ENCODE results near the gene NOTCH1. TPM values are rescaled to one million over a fixed set of nuclear protein-coding genes. Genes with fewer than 3 reads are reported as not detected.

Gene NOTCH1
- total and polyA plus RNA-seq, 12 donors: 7.3 to 27.0 (median 19.9) TPM

DNA sequence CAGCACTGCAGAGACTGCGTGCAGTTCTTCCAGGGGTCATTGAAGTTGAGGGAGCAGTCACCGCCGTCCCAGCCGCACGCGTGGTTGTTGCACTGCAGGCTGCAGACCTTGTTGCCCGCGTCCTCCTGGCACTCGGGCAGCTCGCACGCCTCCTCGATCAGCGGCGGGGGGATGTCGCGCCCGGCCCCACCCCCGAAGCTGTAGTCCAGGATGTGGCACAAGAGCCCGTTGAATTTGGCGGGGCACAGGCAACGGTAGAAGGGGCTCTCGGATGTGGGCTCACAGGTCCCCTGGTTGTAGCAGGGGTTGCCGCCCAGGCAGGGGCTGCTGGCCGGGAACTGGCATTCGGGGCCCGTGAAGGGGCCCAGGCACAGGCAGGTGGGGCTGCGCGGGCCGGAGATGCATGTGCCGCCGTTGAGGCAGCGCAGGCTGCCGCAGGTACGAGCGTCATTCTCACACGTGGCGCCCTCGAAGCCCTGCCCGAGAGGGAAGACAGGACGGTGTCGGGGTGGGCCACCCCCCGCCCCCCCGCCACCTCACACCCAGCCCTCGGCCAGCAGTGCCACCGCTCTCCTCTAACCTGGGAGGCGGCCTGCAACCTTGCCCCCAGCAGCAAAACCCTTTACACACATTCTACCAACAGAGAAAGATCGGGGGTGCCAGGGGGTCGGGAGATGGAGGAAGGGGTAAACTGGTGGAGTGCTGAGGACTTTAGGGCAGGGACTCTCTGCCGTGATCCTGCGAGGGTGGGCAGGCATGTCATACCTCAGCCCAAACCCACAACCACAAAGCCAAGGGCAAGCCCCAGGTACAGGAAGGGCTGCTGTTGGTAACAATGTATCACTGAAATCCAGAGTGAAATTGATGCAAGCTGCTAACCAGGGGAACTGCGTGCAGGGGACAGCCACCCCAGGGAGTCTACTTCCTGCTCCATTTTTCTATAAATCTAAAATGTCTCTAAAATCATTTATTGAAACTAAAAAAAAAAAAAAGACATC is 40.1 kb downstream of the NOTCH1 start:
- intact Hi-C loops (cut with DNase I): loop anchor here in 1 of 10 donors (5.0 kb wide), 1 partner anchor 37 kb away; no protein-coding TSS in a partner anchor

DNA sequence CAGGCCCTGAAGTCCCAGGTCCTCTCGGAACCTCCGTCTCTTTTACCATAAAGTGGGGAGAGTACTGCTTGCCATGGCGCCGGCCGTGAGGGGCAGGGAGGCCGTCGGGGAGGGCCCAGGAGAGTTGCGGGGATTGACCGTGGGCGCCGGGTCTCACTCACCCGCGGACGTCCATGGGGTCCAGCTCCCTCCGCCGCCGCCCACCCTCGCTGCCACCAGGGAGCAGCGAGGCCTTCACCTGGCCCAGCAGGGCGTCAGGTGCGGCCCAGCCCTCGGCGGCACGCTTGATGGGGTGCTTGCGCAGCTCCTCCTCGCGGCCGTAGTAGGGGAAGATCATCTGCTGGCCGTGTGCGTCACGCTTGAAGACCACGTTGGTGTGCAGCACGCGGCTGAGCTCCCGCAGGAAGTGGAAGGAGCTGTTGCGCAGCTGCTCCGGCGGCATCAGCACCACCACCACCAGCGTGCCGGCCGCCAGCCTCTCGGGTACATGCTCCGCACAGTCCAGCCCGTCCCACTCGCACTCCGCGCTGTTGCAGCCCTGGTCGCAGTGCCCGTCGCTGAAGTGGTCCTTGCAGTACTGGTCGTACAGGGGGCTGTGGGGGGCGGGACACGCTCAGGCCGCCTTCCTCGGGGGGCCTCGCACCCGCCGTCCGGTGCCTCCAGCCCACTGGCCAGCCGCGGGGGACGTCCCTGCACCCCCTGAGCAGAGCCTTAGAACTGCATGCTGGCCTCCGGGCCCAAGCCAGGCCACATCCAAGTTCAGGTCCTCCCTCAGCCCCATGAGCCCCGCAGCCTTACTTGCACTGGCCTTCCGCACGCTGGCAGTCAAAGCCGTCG is 41.1 kb downstream of the NOTCH1 start:
- TF ChIP-seq, protein P1, sequence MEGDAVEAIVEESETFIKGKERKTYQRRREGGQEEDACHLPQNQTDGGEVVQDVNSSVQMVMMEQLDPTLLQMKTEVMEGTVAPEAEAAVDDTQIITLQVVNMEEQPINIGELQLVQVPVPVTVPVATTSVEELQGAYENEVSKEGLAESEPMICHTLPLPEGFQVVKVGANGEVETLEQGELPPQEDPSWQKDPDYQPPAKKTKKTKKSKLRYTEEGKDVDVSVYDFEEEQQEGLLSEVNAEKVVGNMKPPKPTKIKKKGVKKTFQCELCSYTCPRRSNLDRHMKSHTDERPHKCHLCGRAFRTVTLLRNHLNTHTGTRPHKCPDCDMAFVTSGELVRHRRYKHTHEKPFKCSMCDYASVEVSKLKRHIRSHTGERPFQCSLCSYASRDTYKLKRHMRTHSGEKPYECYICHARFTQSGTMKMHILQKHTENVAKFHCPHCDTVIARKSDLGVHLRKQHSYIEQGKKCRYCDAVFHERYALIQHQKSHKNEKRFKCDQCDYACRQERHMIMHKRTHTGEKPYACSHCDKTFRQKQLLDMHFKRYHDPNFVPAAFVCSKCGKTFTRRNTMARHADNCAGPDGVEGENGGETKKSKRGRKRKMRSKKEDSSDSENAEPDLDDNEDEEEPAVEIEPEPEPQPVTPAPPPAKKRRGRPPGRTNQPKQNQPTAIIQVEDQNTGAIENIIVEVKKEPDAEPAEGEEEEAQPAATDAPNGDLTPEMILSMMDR (IDR thresholded peaks at IDR 0.05): no peak
- Histone ChIP-seq H3K4me1 (peaks cover 0 to 17% (median 5%) of the 10 kb centered on the region in 9 donors), H3K9me3 (no peaks in the 10 kb centered on the region), H3K36me3 (peaks cover 20 to 100% (median 93%) of the 10 kb centered on the region in 9 donors), H3K27ac (peak overlapping the region in 1 of 10 donors; percentile 10), H3K27me3 (no peaks in the 10 kb centered on the region), H3K4me3 (no peak overlapping the region)
- intact Hi-C loops (cut with DNase I): loop anchor here in 1 of 10 donors (5.0 kb wide), 1 partner anchor 38 kb away; no protein-coding TSS in a partner anchor
- ATAC-seq (no peak), DNase-seq (no peak)
- WGBS, 2 donors: 93 to 94% methylated on average over 68 of the region's 68 CpGs

More for the DNA sequence above, 40.1 kb downstream of the NOTCH1 start:
- ATAC-seq: no peak
- 94% methylated on average over 51 of the region's 51 CpGs for WGBS, 2 donors
- no peaks in the 10 kb centered on the region for H3K27me3 ChIP-seq
- no peak overlapping the region for H3K4me3 ChIP-seq
- no peak for DNase-seq
- no peak overlapping the region for H3K27ac ChIP-seq
- H3K9me3 ChIP-seq: no peaks in the 10 kb centered on the region
- TF ChIP-seq, protein P1 (IDR thresholded peaks at IDR 0.05): no peak
- peaks cover 1 to 26% (median 15%) of the 10 kb centered on the region in 9 donors for H3K4me1 ChIP-seq
- H3K36me3 ChIP-seq: peaks cover 20 to 100% (median 92%) of the 10 kb centered on the region in 9 donors

DNA sequence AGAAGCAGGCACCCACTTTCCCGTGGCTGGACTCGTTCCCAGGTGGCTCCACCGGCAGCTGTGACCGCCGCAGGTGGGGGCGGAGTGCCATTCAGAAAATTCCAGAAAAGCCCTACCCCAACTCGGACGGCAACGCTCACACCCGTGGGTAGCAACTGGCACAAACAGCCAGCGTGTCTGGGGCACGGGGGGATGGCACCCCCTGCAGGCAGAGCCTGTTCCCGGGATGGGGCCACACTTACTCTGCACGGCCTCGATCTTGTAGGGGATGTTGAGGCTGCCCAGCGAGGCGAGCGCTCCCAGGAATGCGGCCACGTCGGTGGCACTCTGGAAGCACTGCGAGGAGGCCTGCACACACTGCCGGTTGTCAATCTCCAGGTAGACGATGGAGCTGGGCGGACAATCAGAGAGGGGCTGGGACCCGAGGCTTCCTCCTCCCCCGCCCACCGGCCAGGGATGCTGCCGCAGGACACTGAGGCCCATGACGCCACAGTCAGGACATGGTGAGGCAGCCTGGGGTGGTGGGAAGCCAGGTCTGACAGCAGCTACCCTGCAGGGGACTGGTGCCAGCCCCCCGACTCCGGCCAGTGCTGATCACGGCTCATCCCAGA is 42.8 kb downstream of the NOTCH1 start:
- Histone ChIP-seq H3K27me3 (no peaks in the 10 kb centered on the region), H3K9me3 (no peaks in the 10 kb centered on the region), H3K4me1 (peaks cover 0 to 6% (median 0%) of the 10 kb centered on the region in 9 donors), H3K4me3 (no peak overlapping the region), H3K36me3 (peaks cover 17 to 100% (median 94%) of the 10 kb centered on the region in 9 donors), H3K27ac (peak overlapping the region in 1 of 10 donors; percentile 15)
- ATAC-seq (no peak), DNase-seq (no peak)
- intact Hi-C loops (cut with DNase I): no loop called here
- 88 to 89% methylated on average over 33 of the region's 33 CpGs for WGBS, 2 donors
- TF ChIP-seq, protein P1 (IDR thresholded peaks at IDR 0.05): no peak

All from heart right ventricle (tissue), 16 donors.